TTC549 (cell line): ENCODE measurements around the gene CARS1.

ENCODE experiments used
- FAIRE-seq: peaks from 2 replicates; lab custom pipeline; 2012; peaks lifted over from hg19 to GRCh38; lab: Jason Lieb, UNC

CARS1 gene

GRCh38 chr11:2952290-2952689 is 104.9 kb downstream of the CARS1 start:
- FAIRE-seq: no peak

DNA sequence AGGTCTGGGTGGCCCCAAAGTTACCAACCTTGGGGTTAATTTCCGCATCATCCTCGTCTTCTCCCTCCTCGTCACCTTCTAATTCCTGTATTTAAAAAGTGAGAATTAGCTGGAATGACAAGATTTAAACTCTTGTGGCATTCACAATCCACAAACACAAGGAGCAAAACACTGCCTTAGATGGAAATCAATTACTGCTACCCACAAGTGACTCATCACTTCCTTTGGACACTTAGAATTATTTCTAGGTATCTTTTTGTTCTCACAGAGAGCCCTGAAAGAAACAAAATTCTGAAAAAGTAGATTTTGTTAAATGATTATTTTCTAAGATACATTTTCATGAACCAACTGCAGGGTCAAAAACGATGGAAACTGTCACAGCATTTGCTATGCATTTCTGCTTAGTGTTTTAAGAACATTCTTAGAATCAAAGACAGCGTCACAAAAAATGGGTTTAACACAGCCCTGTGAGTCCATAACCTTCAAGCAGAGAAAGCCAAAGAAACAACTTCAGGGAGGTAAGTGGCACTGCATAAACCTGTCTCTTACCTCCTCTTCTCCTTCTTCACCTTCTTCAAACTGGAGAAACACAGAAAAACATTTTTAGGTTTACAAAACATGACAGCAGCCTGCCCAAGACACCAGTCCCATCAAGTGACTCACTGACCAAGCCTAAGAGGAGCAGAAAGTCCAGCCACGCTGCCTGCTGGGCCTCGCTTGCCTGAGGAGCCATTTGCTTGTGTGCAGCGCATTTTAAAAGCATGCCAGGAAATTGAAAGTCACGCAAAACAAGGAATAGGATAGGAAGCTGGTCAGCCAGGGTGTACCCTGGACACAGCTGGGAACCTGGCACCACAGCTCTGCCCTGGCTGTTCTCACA is 105.8 kb downstream of the CARS1 start:
- no peak for FAIRE-seq
